Stimulated activated CD4-positive, alpha-beta T cell treated with anti-CD3 and anti-CD28 coated beads, Interleukin-4, amount 100 ng/mL, for 48 hours (primary cell): ENCODE data around the gene TCFL5.
A peak's percentile ranks its signal among the peaks of the same experiment; 100 is the strongest.

Source experiments
- DNase-seq, 2 donors: peaks; one replicate each; pipeline ENCODE4 v3.0.0-alpha.2; 2020; ENCODE audit warnings: low read depth in 2 of 2

TCFL5 gene

DNA sequence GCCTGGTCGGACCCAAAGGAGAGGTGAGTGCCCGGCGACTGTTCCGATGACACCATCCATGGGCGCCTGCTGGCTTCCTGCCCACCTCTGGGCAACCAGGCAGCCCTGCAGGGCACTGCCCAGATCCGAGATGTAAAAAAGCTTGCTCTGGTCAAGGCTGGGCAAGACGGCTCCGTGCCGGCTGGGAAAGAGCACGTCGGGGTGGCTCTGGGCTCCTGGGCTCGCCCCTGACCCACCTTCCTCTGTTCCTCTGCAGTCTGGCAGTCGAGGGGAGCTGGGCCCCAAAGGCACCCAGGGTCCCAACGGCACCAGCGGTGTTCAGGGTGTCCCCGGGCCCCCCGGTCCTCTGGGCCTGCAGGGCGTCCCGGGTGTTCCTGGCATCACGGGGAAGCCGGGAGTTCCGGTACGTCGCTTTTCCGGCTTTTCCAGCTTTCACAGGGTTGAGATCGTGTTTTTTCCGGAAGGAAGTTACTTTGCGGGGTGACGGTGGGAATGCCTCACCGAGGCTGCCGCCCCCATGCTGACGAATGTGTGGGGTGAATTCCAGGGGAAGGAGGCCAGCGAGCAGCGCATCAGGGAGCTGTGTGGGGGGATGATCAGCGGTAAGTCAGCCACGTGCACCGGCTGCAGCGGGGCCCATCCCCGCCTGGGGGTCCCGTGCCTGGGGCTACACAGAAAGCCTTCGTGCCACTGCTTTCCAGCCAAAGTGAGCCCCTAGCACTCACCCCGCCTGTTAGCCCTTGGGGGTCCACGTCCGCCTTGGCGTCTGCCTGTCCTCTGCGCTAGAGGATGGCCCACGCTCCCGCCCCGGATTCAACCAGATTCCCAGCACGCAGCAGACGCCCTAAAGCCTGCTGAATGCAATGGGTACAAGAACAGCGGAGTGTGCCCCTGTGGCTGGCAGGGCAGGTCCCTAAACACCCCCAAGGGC is 25.4 kb downstream of the TCFL5 start:
- DNase-seq, result no peak

- DNase-seq, result no peak
Measured at GRCh38 chr20:62834967-62835730, 26.5 kb downstream of the TCFL5 start.

DNA sequence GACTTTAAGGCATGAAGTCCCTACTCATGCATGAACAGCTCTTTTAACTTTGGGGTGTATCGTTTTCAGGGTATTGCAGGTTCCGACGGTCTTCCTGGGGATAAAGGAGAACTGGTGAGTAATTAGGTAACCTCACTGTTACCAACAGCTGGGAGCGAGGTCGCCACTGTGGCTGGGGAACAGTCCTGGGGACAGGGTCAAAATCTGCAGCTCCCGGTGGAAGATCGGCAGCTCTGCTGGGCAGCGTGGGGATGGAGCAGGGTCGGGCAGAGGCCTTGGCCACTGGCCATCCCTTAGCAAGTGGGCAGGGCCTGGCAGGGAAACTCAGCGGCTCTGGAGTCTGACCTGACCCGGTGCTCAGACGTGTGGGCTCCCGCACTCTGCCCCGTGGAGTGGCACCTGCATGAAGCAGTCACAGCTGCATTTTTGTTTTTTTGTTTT is 28.7 kb downstream of the TCFL5 start:
- DNase-seq, result no peak

DNA sequence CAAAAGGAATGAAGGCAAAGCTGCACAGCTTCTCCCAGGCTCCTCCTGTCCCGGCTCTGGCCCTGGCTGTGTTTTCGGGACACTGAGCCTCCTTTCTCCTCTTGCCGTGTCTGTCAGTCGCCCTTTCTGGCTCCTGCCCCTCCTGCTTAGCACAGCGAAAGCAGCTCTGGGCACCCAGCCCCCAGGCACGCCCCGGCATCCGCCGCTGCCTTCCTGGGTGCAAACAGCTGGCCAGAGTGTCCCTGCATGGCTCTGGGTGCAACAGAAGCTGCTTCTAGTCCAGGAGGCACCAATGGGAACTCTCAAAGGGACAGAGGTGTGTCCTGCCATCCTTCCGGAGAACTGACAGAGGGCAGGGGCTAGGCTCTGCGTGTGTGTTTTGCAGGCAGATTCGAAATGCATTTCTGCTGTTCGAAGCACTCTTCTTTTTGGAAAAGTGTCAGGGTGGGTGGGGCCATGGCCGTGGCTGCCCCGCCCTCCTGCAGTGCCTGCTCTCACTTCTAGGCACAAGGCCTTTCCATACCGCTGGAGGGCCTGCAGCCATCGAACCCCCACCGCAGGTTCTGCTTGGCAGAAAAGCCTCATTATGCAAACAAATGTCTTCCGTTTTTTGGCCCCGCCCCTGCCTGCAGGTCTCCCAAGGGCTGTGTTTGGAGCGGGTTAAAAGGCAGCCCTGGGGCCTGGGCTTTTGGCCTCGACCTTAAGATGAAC is 29.3 kb downstream of the TCFL5 start:
- DNase-seq, result peak in 1 of 2 donors; percentile 32

DNA sequence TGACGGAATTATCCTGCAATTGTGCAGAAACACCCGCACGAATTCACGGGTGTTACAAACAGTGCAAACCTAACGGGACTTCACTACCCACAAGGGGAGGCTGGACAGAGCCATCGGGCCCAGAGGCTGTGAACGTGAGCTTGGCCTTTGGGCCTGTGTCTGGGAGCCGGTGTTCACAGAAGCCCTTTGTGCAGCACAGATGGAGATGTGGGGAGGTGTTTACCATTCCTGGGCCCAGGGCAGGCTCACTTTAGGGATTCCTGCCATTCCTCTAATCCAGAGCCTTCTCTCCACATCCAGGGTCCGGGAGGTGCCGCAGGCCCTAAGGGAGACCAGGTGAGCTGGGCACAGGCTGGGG is 29.8 kb downstream of the TCFL5 start:
- DNase-seq, result no peak

DNA sequence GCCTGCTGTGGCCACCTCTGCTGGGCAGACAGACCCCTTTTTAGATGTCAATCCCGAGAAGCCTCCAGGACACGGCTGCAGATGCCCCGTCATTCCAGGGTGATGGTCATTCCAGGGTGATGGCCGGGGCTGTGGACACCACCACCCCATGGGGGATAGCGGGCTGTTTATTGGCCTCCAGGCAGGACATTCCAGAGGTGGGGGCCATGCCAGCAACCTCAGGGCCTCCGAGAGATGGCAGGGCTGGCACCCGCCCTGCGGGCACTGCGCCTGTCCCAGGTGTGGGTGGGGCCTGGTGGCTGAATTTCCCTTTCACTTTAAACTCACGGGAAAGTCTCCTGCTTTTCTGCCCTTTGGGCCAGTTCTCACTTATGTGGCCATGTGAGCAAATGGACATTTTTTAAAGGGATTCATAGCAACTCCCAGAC is 30.2 kb downstream of the TCFL5 start:
- DNase-seq, result no peak

DNA sequence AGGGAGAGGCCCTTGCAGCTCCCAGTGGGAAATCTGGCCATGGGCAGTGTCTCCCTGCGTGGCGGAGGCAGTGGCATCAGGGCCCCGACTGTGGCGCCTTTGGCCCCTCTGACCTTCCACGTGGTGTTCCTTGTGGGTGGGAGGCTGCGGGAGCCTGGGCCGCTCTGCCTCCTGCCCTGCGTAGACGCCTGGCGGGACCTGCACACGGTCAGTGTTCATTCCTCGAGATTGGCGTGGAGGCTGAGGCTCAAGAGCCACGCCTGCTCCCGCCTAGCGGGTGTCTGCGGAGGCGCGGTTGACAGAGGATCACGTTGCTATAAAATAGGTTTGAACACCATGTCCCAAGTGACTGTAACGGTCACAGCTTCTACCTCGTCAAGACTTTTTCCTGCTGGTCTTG is 30.8 kb downstream of the TCFL5 start:
- no peak for DNase-seq

- no peak for DNase-seq
Measured at GRCh38 chr20:62830251-62830650, 31.4 kb downstream of the TCFL5 start.

DNA sequence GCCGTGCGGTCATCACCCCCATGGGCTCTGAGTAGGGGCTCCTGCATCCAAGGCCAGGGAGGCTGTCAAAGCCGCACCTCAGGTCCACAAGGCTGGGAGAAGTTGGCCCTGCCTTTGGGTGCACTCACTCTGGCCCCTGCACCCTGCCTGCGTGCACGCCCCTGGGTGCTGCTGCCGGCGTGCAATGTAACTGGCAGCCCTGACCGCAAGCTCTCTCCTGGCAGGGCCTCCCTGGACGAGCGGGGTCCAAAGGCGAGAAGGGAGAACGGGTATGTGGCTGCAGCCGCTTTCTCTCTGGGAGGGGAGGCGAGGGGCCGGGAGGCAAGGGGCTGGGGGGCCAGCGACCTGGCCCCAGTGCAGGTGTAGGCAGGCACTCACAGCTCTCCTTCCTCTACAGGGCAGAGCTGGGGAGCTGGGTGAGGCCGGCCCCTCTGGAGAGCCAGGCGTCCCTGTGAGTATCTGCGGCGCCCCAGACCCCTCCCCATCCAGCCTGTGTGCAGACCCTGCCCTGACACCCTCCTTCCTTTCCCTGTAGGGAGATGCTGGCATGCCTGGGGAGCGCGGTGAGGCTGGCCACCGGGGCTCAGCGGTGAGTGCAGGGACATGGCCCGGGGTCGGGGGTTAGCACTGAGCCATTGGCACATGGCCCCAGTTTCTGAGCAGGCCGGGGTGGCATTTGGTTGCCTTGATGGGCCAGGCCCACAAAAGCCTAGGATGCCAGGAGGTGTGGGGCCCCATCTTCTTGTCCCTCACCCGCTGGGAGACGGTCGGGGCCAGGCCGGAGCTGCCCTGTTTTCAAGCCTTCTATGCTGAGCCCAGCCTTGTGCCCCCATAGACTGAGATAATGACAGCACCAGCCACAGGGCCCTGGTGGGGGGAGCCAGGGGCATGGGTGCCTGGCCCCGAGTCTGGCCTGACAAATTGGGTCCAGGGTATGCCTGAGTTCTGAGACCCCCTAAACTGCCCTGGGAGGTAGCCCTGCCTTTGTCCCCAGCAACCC is 32.1 kb downstream of the TCFL5 start:
- no peak for DNase-seq

DNA sequence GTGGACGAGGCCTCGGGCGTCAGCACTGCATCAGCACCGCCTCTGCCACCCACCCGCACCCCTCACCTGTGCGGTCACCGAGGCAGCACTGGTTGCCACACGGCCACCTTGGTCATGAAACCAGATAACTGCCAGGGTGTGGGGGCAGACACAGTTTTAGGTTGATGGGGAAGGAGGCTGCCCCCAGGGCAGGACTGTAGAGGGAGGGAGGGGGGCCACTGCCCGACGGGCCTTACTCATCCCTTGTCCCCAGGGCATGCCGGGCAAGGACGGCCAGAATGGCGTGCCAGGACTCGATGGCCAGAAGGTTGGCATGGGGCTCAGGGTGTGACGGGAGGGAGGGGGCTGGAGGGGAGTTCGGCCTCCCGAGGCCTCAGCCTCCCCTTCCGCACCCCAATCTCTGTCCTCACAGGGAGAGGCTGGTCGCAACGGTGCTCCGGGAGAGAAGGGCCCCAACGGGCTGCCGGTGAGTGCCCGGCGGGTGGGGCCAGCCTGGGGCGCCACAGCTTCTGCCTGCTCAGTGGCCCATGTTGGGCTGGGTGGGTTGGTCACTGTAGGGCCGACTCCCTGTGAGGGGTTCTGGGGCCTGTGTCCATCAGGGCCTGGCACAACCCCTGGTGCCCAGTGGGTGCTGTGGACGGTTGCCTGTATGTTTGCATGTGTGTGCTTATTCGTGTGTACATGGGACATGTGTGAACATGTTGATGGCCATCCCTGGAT is 33.0 kb downstream of the TCFL5 start:
- no peak for DNase-seq

DNA sequence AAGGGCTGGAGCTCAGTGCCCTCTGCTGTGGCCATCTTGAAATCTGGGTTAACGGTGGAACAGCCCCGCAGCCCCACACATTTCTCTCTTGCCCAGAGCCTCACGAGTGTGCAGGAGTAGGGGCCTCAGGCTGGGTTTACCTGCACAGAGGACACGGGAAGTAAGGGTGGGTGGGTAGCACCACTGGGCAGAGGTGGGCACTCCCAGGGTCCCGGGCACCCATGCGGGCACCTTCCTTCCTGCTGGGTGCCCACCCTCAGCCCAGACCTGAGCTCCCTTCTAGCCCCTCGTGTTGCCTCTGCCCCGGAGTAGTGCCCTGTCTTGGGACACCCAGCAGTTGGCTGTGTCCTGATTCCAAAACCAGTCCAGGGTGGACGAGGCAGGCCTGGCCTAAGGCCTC is 33.6 kb downstream of the TCFL5 start:
- DNase-seq, result no peak

GRCh38 chr20:62827311-62828038 is 34.1 kb downstream of the TCFL5 start:
- DNase-seq, result no peak

GRCh38 chr20:62826646-62827310 is 34.8 kb downstream of the TCFL5 start:
- DNase-seq, result no peak

- no peak for DNase-seq
Measured at GRCh38 chr20:62825986-62826645, 35.5 kb downstream of the TCFL5 start.

DNA sequence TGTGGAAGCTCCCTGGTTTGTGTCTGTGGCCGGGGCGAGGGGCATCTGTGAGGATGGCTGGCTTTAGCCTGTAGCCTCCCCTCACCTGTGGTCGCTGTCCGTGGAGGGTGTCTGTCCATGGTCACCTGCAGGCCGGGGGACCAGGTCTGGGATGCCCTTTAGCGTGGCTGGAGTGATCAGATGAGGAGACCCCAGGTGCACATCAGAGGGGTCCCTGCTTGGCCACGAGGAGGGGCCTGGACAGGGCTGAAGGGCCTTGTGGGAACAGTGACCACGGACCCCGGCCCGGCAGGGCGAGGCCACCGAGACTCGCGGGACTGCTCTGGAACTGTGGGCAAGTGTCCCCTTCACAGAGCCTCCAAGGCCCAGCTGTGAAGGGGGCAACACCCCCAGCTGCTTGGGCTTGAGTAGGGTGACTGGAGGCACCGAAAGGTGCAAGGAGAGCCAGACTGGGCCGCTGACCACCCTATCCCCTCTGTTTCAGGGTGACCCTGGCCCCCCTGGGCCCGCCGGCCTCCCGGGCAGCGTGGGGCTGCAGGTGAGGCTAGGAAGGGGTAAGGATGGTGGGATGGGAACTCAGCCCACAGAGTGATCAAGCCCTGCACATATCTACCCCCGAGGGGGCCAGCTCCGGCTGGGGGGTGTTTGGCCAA is 36.2 kb downstream of the TCFL5 start:
- no peak for DNase-seq

DNA sequence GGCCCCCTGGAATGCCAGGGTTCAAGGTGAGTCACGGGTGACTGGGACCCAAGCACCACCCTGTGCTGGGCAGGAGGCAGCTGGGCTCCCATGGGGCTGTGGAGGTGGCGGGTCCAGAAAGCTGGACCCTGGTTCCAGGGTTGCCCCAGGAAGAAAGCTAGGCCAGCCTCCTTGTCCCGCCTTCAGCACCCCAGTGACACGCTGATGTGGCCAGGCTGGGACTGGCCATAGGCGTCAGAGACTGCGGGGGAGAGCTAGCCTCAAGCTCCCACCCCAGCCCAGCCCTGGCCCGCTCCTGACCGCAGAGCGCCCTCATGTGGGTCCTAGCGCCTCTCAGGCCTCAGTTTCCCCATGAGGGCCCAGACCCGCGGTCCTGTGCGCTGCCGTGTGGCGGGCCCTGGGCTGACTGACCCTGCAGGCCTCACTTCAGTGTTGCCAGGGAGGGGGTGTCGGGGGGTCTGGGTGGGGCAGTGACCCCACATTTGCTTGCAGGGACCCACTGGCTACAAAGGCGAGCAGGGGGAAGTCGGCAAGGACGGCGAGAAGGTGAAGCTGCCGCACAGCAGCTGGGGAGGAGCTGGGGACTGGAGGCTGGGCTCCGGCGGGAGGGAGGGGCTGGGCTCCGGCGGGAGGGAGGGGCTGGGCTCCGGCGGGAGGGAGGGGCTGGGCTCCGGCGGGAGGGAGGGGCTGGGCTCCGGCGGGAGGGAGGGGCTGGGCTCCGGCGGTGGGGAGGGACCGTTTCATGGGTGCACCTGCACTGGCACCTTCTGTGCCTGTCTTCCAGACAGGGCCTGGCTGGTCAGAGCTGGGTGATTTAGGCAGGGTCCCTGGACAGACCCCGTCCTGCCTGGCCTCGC is 36.9 kb downstream of the TCFL5 start:
- DNase-seq, result peak; percentile 24 to 53
